NB4 (cell line): ENCODE data around the gene SKAP1.

Experiments used
- DNase-seq: peaks from one replicate; pipeline ENCODE4 v3.0.0; 2010; ENCODE audit warnings: low read depth
- H3K4me3 ChIP-seq: one replicate; pipeline ENCODE4 v1.5.1; 2011; ENCODE audit warnings: mild to moderate bottlenecking, low read depth, low read length, moderate library complexity
- CTCF ChIP-seq: IDR thresholded peaks from one replicate; pipeline ENCODE4 v1.5.1; 2012; ENCODE audit warnings: low read depth, low read length
- MAX ChIP-seq: IDR thresholded peaks from 2 replicates; pipeline ENCODE4 v1.6.1; 2011; ENCODE audit warnings: low read depth, low read length
- MYC ChIP-seq: IDR thresholded peaks from 2 replicates; pipeline ENCODE4 v1.6.1; 2011; ENCODE audit warnings: low read depth, low read length
- POLR2A ChIP-seq: IDR thresholded peaks from 2 replicates; pipeline ENCODE4 v1.6.1; 2011; ENCODE audit warnings: mild to moderate bottlenecking; ENCODE audit not compliant: insufficient read length; ENCODE audit errors: extremely low read depth

Gene SKAP1

GRCh38 chr17:48262982-48263730 is 166.9 kb downstream of the SKAP1 start:
- TF ChIP-seq MAX (no peak), MYC (no peak), POLR2A (no peak), CTCF (peak; percentile 39)
- DNase-seq = peak; percentile 6

GRCh38 chr17:48261297-48261880 is 168.6 kb downstream of the SKAP1 start:
- no peak overlapping the region for H3K4me3 ChIP-seq
- TF ChIP-seq POLR2A (no peak), CTCF (peak; percentile 75), MAX (no peak), MYC (no peak)
- DNase-seq = peak; percentile 45

More at GRCh38 chr17:48262982-48263730, 166.9 kb downstream of the SKAP1 start:
- H3K4me3 ChIP-seq = no peak overlapping the region

- TF ChIP-seq CTCF (peak; percentile 58), MYC (no peak), POLR2A (no peak), MAX (0 out of 2 replicates have a peak, but pooled peaks have one; percentile 33)
- no peak overlapping the region for H3K4me3 ChIP-seq
- DNase-seq = peak; percentile 55
Observed at GRCh38 chr17:48259694-48260291, 170.2 kb downstream of the SKAP1 start.

- no peak overlapping the region for H3K4me3 ChIP-seq
- TF ChIP-seq CTCF = no peak
- no peak for TF ChIP-seq POLR2A
- no peak for TF ChIP-seq MAX
- no peak for TF ChIP-seq MYC
- DNase-seq = no peak
Observed at GRCh38 chr17:48258331-48258730, 171.7 kb downstream of the SKAP1 start.

GRCh38 chr17:48255759-48256158 is 174.3 kb downstream of the SKAP1 start:
- H3K4me3 ChIP-seq = no peak overlapping the region
- no peak for DNase-seq
- TF ChIP-seq MYC = no peak
- TF ChIP-seq CTCF = no peak
- no peak for TF ChIP-seq MAX
- no peak for TF ChIP-seq POLR2A
